ENCODE measurements around the gene CLIP3. TPM values are rescaled to one million over a fixed set of nuclear protein-coding genes. Genes with fewer than 3 reads are reported as not detected.
A peak's percentile ranks its signal among the peaks of the same experiment; 100 is the strongest.

Gene CLIP3
- total and polyA plus RNA-seq, 2 of the 13 experiments (the other 11 are each of a cell fraction or from before 2014, with no cell fraction given): 0.15 to 1.2 TPM

DNA sequence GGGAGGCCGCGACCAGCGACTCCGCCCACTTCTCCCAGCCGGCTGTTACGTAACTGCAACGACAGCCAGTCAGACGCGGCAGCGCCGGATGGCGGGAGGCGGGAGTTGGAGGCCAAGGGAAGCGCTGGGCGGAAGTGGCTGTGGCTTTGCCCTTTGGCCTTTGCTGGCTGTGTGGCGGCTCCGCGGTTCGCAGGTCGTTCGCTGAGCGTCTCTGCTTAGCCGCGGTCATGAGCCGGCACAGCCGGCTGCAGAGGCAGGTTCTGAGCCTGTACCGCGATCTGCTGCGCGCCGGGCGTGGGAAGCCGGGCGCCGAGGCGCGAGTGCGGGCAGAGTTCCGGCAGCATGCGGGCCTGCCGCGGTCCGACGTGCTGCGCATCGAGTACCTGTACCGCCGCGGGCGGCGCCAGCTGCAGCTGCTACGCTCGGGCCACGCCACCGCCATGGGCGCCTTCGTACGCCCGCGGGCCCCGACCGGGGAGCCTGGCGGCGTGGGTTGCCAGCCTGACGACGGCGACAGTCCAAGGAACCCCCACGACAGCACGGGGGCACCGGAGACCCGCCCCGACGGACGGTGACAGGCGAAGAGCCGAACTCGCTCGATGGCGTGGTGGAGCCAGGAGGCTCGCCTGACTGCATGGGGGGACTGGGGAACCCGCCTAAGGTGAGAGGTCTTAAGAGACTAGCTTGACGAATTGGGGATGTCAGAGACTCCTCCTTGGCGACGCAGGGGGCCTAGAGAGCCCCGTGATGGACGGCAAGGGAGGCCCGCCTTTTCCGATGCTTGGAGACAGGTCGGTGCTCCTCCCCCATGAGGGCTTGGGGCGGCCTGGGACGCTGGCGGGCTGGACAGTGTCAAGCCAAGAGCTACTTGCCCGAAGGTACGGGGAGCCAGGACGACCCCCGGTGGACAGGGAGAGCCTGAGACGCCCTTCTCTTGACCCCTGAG is 37.4 kb downstream of the CLIP3 start, which contains the start of gene SDHAF1 (continued):
- TF ChIP-seq, protein P1, sequence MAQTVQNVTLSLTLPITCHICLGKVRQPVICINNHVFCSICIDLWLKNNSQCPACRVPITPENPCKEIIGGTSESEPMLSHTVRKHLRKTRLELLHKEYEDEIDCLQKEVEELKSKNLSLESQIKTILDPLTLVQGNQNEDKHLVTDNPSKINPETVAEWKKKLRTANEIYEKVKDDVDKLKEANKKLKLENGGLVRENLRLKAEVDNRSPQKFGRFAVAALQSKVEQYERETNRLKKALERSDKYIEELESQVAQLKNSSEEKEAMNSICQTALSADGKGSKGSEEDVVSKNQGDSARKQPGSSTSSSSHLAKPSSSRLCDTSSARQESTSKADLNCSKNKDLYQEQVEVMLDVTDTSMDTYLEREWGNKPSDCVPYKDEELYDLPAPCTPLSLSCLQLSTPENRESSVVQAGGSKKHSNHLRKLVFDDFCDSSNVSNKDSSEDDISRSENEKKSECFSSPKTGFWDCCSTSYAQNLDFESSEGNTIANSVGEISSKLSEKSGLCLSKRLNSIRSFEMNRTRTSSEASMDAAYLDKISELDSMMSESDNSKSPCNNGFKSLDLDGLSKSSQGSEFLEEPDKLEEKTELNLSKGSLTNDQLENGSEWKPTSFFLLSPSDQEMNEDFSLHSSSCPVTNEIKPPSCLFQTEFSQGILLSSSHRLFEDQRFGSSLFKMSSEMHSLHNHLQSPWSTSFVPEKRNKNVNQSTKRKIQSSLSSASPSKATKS (CRISPR knock-in tag; IDR thresholded peaks at IDR 0.05): no peak
- TF ChIP-seq ZNF451 (CRISPR knock-in tag; IDR thresholded peaks at IDR 0.05) (peak; percentile 91; the same call in 1 of the 2 replicates), SNAPC2 (CRISPR knock-in tag; IDR thresholded peaks at IDR 0.05) (no peak), HNRNPLL (IDR thresholded peaks at IDR 0.05; ENCODE audit: low read depth, low read length, poor library complexity, severe bottlenecking) (peak; percentile 91), SIN3B (IDR thresholded peaks at IDR 0.05; ENCODE audit: low read length) (0 out of 2 replicates have a peak, but pooled peaks have one; percentile 39)
- TF ChIP-seq, protein P2, sequence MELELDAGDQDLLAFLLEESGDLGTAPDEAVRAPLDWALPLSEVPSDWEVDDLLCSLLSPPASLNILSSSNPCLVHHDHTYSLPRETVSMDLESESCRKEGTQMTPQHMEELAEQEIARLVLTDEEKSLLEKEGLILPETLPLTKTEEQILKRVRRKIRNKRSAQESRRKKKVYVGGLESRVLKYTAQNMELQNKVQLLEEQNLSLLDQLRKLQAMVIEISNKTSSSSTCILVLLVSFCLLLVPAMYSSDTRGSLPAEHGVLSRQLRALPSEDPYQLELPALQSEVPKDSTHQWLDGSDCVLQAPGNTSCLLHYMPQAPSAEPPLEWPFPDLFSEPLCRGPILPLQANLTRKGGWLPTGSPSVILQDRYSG (CRISPR knock-in tag; IDR thresholded peaks at IDR 0.05): no peak
- TF ChIP-seq, protein P3, sequence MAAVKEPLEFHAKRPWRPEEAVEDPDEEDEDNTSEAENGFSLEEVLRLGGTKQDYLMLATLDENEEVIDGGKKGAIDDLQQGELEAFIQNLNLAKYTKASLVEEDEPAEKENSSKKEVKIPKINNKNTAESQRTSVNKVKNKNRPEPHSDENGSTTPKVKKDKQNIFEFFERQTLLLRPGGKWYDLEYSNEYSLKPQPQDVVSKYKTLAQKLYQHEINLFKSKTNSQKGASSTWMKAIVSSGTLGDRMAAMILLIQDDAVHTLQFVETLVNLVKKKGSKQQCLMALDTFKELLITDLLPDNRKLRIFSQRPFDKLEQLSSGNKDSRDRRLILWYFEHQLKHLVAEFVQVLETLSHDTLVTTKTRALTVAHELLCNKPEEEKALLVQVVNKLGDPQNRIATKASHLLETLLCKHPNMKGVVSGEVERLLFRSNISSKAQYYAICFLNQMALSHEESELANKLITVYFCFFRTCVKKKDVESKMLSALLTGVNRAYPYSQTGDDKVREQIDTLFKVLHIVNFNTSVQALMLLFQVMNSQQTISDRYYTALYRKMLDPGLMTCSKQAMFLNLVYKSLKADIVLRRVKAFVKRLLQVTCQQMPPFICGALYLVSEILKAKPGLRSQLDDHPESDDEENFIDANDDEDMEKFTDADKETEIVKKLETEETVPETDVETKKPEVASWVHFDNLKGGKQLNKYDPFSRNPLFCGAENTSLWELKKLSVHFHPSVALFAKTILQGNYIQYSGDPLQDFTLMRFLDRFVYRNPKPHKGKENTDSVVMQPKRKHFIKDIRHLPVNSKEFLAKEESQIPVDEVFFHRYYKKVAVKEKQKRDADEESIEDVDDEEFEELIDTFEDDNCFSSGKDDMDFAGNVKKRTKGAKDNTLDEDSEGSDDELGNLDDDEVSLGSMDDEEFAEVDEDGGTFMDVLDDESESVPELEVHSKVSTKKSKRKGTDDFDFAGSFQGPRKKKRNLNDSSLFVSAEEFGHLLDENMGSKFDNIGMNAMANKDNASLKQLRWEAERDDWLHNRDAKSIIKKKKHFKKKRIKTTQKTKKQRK (IDR thresholded peaks at IDR 0.05; ENCODE audit: low read length): no peak
- TF ChIP-seq, protein P4, sequence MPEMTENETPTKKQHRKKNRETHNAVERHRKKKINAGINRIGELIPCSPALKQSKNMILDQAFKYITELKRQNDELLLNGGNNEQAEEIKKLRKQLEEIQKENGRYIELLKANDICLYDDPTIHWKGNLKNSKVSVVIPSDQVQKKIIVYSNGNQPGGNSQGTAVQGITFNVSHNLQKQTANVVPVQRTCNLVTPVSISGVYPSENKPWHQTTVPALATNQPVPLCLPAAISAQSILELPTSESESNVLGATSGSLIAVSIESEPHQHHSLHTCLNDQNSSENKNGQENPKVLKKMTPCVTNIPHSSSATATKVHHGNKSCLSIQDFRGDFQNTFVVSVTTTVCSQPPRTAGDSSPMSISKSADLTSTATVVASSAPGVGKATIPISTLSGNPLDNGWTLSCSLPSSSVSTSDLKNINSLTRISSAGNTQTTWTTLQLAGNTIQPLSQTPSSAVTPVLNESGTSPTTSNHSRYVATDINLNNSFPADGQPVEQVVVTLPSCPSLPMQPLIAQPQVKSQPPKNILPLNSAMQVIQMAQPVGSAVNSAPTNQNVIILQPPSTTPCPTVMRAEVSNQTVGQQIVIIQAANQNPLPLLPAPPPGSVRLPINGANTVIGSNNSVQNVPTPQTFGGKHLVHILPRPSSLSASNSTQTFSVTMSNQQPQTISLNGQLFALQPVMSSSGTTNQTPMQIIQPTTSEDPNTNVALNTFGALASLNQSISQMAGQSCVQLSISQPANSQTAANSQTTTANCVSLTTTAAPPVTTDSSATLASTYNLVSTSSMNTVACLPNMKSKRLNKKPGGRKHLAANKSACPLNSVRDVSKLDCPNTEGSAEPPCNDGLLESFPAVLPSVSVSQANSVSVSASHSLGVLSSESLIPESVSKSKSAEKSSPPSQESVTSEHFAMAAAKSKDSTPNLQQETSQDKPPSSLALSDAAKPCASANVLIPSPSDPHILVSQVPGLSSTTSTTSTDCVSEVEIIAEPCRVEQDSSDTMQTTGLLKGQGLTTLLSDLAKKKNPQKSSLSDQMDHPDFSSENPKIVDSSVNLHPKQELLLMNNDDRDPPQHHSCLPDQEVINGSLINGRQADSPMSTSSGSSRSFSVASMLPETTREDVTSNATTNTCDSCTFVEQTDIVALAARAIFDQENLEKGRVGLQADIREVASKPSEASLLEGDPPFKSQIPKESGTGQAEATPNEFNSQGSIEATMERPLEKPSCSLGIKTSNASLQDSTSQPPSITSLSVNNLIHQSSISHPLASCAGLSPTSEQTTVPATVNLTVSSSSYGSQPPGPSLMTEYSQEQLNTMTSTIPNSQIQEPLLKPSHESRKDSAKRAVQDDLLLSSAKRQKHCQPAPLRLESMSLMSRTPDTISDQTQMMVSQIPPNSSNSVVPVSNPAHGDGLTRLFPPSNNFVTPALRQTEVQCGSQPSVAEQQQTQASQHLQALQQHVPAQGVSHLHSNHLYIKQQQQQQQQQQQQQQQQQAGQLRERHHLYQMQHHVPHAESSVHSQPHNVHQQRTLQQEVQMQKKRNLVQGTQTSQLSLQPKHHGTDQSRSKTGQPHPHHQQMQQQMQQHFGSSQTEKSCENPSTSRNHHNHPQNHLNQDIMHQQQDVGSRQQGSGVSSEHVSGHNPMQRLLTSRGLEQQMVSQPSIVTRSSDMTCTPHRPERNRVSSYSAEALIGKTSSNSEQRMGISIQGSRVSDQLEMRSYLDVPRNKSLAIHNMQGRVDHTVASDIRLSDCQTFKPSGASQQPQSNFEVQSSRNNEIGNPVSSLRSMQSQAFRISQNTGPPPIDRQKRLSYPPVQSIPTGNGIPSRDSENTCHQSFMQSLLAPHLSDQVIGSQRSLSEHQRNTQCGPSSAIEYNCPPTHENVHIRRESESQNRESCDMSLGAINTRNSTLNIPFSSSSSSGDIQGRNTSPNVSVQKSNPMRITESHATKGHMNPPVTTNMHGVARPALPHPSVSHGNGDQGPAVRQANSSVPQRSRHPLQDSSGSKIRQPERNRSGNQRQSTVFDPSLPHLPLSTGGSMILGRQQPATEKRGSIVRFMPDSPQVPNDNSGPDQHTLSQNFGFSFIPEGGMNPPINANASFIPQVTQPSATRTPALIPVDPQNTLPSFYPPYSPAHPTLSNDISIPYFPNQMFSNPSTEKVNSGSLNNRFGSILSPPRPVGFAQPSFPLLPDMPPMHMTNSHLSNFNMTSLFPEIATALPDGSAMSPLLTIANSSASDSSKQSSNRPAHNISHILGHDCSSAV (CRISPR knock-in tag; IDR thresholded peaks at IDR 0.05; ENCODE audit: borderline replicate concordance): no peak
- TF ChIP-seq, protein P5, sequence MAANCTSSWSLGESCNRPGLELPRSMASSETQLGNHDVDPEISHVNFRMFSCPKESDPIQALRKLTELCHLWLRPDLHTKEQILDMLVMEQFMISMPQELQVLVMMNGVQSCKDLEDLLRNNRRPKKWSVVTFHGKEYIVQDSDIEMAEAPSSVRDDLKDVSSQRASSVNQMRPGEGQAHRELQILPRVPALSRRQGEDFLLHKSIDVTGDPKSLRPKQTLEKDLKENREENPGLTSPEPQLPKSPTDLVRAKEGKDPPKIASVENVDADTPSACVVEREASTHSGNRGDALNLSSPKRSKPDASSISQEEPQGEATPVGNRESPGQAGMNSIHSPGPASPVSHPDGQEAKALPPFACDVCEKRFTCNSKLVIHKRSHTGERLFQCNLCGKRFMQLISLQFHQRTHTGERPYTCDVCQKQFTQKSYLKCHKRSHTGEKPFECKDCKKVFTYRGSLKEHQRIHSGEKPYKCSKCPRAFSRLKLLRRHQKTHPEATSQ (CRISPR knock-in tag; IDR thresholded peaks at IDR 0.05; ENCODE audit: borderline replicate concordance): no peak; the same call in 1 of the 2 replicates

Measured in HepG2 (cell line).